ENCODE data around the gene ROPN1L.

DNA sequence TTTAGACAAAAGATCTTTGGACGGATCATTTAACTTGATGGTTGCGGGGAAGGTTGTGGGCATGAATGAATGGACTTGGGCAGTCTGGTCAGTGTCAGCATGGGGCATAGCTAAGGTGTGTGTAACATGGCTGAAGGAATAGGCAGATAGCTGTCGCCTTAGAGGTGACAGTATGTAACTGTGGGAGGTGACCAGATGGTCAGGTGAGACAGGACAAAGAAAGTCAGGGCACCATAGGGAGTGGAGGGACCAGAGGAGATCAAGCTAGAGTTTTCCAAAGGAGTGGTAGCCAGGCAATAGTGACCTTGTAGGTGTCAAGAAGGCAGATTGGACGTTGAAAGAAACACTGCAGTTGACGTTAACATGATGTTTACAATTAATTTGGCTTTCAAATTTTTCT lies 45.1 kb upstream of the ROPN1L start:
- TF ChIP-seq POLR2AphosphoS5 (IDR thresholded peaks at IDR 0.05; ENCODE audit: low read depth, low read length) (no peak), TAF1 (IDR thresholded peaks at IDR 0.05; ENCODE audit: low read depth, low read length) (no peak), POU2F2 (IDR thresholded peaks at IDR 0.05; ENCODE audit: low read depth, low read length) (no peak), POLR2A (IDR thresholded peaks at IDR 0.05; ENCODE audit: low read depth, low read length) (no peak)
